Body of pancreas (tissue), 4 donors: ENCODE data around the gene ONECUT1. TPM values are rescaled to one million over a fixed set of nuclear protein-coding genes. Genes with fewer than 3 reads are reported as not detected.

Source experiments
- ATAC-seq: fragments of 150-250 bp; one replicate; pipeline ENCODE4 v1.9.1; 2016
- DNase-seq, 4 donors: peaks; one replicate each; pipeline ENCODE4 v3.0.0-alpha.2; 2019
- H3K27ac ChIP-seq, 4 donors: fragments of 200-600 bp; sonication (generic); 1 replicate in 3 of 4; 2 replicates in 1 of 4; pipeline versions ENCODE4 v1.5.1 to v1.6.1; 2016 to 2019; ENCODE audit warnings: mild to moderate bottlenecking in 1 of 4, mixed read lengths in 1 of 4, moderate library complexity in 1 of 4
- H3K27me3 ChIP-seq, 2 donors: fragments of 200-600 bp; sonication (generic); one replicate each; pipeline ENCODE4 v1.6.0; 2016; ENCODE audit warnings: mild to moderate bottlenecking in 1 of 2
- H3K36me3 ChIP-seq, 2 donors: fragments of 200-600 bp; sonication (generic); replicated peaks in 1 of 2; 2 replicates each; pipeline ENCODE4 v1.5.1; 2016; ENCODE audit warnings: low read depth in 2 of 2; ENCODE audit not compliant: insufficient read depth in 1 of 2
- H3K4me1 ChIP-seq: fragments of 200-600 bp; sonication (generic); one replicate; pipeline ENCODE4 v1.6.0; 2016
- H3K4me3 ChIP-seq, 2 donors: fragments of 200-600 bp; sonication (generic); 1 replicate in 1 of 2; 2 replicates in 1 of 2; pipeline ENCODE4 v1.5.1; 2016 to 2019
- H3K9me3 ChIP-seq, 3 donors: fragments of 200-600 bp; sonication (generic); 1 replicate in 2 of 3; 2 replicates in 1 of 3; pipeline ENCODE4 v1.5.1; 2016
- CTCF ChIP-seq, 7 experiments: fragments of 450-650 bp in 4 of 7; fragments of 200-600 bp in 3 of 7; sonication (generic) in 3 of 7; IDR thresholded peaks; one replicate each; pipeline ENCODE4 v1.5.1; 2016 to 2019; ENCODE audit warnings: antibody characterized with exemption in 7 of 7
- POLR2A ChIP-seq, 3 donors: fragments of 450-650 bp; IDR thresholded peaks; one replicate each; pipeline ENCODE4 v1.6.1; 2016; ENCODE audit warnings: antibody characterized with exemption in 3 of 3, mild to moderate bottlenecking in 2 of 3
- WGBS, 2 donors: methylation state at CpG; one replicate each; pipeline ENCODE4 v1.1.5; 2017; 5-methylcytosine and 5-hydroxymethylcytosine counted together
- intact Hi-C: fragments of 100-400 bp; cut with DNase I; formaldehyde crosslinking; loops from one replicate; pipeline ENCODE4 v1.15.1; 2023
- total RNA-seq, 2 donors: library from RNA; depleted of rRNA; stranded (reverse); fragments of >200 nt; gene quantifications; one replicate each; pipeline ENCODE4 v1.1.0, GENCODE V29; 2016

Gene ONECUT1
- total RNA-seq, 2 donors from 2014 or later = 68.0 to 126 TPM

GRCh38 chr15:52745326-52746161 is 44.6 kb downstream of the ONECUT1 start:
- WGBS, 2 donors = 45 to 52% methylated on average over 12 of the region's 12 CpGs
- H3K4me1 ChIP-seq = no peaks in the 10 kb centered on the region
- no peak overlapping the region for H3K4me3 ChIP-seq
- DNase-seq (no peak), ATAC-seq (no peak)
- H3K27ac ChIP-seq = no peak overlapping the region
- H3K9me3 ChIP-seq = no peaks in the 10 kb centered on the region
- no peaks in the 10 kb centered on the region for H3K27me3 ChIP-seq
- intact Hi-C loops = no loop called here
- H3K36me3 ChIP-seq = no peaks in the 10 kb centered on the region
- TF ChIP-seq CTCF (IDR thresholded peaks at IDR 0.05) (no peak), POLR2A (IDR thresholded peaks at IDR 0.05) (no peak)

GRCh38 chr15:52738311-52738710 is 51.8 kb downstream of the ONECUT1 start:
- ATAC-seq (no peak), DNase-seq (no peak)
- H3K4me1 ChIP-seq = no peaks in the 10 kb centered on the region
- no peaks in the 10 kb centered on the region for H3K9me3 ChIP-seq
- intact Hi-C loops = no loop called here
- no peaks in the 10 kb centered on the region for H3K36me3 ChIP-seq
- H3K4me3 ChIP-seq = no peak overlapping the region
- 86 to 92% methylated on average over 4 of the region's 4 CpGs for WGBS, 2 donors
- no peaks in the 10 kb centered on the region for H3K27me3 ChIP-seq
- no peak overlapping the region for H3K27ac ChIP-seq
- TF ChIP-seq POLR2A (IDR thresholded peaks at IDR 0.05) = no peak
- TF ChIP-seq CTCF (IDR thresholded peaks at IDR 0.05) = no peak

GRCh38 chr15:52737720-52738119 is 52.4 kb downstream of the ONECUT1 start:
- 66 to 78% methylated on average over 3 of the region's 3 CpGs for WGBS, 2 donors
- H3K4me3 ChIP-seq = no peak overlapping the region
- TF ChIP-seq CTCF (IDR thresholded peaks at IDR 0.05) = no peak
- intact Hi-C loops = no loop called here
- ATAC-seq (no peak), DNase-seq (no peak)
- H3K36me3 ChIP-seq = no peaks in the 10 kb centered on the region
- no peak overlapping the region for H3K27ac ChIP-seq
- no peaks in the 10 kb centered on the region for H3K4me1 ChIP-seq
- no peaks in the 10 kb centered on the region for H3K9me3 ChIP-seq
- no peaks in the 10 kb centered on the region for H3K27me3 ChIP-seq

GRCh38 chr15:52735231-52736089 is 54.7 kb downstream of the ONECUT1 start:
- peak; percentile 92 for ATAC-seq
- Histone ChIP-seq H3K4me1 (peaks cover 15% of the 10 kb centered on the region), H3K9me3 (no peaks in the 10 kb centered on the region), H3K27me3 (no peaks in the 10 kb centered on the region), H3K27ac (no peak overlapping the region), H3K36me3 (no peaks in the 10 kb centered on the region), H3K4me3 (no peak overlapping the region)
- peak; percentile 65 to 90 (median 87) for TF ChIP-seq CTCF (IDR thresholded peaks at IDR 0.05)
- no peak for TF ChIP-seq POLR2A (IDR thresholded peaks at IDR 0.05)
- DNase-seq = peak; percentile 65 to 84 (median 74)
- intact Hi-C loops = no loop called here
- WGBS, 2 donors = 40 to 49% methylated on average over 4 of the region's 4 CpGs
